Upper lobe of left lung (tissue), 6 donors: ENCODE data around the gene ST14. TPM values are rescaled to one million over a fixed set of nuclear protein-coding genes. Genes with fewer than 3 reads are reported as not detected.
"Not testable (repeated sequence)": the region's sequence is repeated elsewhere in the genome, so short reads cannot be mapped to it uniquely, and the experiment has no call there.

Experiments used
- ATAC-seq, 2 donors: fragments of 200-7000 bp; cut with Tn5 transposase; one replicate each; pipeline ENCODE4 v1.9.1; 2022; ENCODE audit warnings: mild to moderate bottlenecking in 2 of 2, moderate library complexity in 2 of 2; ENCODE audit not compliant: low FRiP score in 2 of 2
- DNase-seq, 2 donors: peaks; one replicate each; pipeline ENCODE4 v3.0.0-alpha.2; 2019 to 2020
- H3K27ac ChIP-seq, 4 donors: fragments of 200-600 bp; sonication (generic); one replicate each; pipeline ENCODE4 v1.5.1; 2016 to 2019
- H3K27me3 ChIP-seq, 4 donors: fragments of 200-600 bp; sonication (generic); one replicate each; pipeline ENCODE4 v1.5.1; 2017 to 2019
- H3K36me3 ChIP-seq, 4 donors: fragments of 200-600 bp; sonication (generic); one replicate each; pipeline ENCODE4 v1.5.1; 2016 to 2019
- H3K4me1 ChIP-seq, 4 donors: fragments of 200-600 bp; sonication (generic); one replicate each; pipeline ENCODE4 v1.5.1; 2018 to 2019
- H3K4me3 ChIP-seq, 4 donors: fragments of 200-600 bp; sonication (generic); one replicate each; pipeline ENCODE4 v1.5.1; 2017 to 2019; ENCODE audit warnings: mild to moderate bottlenecking in 2 of 4, moderate library complexity in 1 of 4
- H3K9me3 ChIP-seq, 4 donors: fragments of 200-600 bp; sonication (generic); one replicate each; pipeline ENCODE4 v1.5.1; 2018 to 2019
- CTCF ChIP-seq, 6 experiments: fragments of 450-650 bp in 4 of 6; fragments of 200-600 bp in 2 of 6; sonication (generic) in 2 of 6; IDR thresholded peaks; one replicate each; pipeline ENCODE4 v1.5.1; 2016 to 2019; ENCODE audit warnings: antibody characterized with exemption in 6 of 6
- EP300 ChIP-seq, 4 donors: sonication (generic); formaldehyde crosslinking; IDR thresholded peaks; one replicate each; pipeline ENCODE4 v1.5.1; 2017; ENCODE audit warnings: antibody characterized with exemption in 4 of 4, control low read depth in 2 of 4
- POLR2A ChIP-seq, 4 donors: fragments of 450-650 bp; IDR thresholded peaks; one replicate each; pipeline ENCODE4 v1.5.1; 2016 to 2017; ENCODE audit warnings: antibody characterized with exemption in 4 of 4, mild to moderate bottlenecking in 2 of 4
- POLR2AphosphoS5 ChIP-seq, 2 donors: sonication (generic); formaldehyde crosslinking; IDR thresholded peaks; one replicate each; pipeline ENCODE4 v1.5.1; 2017; ENCODE audit warnings: antibody characterized with exemption in 2 of 2
- WGBS, 2 donors: methylation state at CpG; one replicate each; pipeline ENCODE4 v1.1.5; 2017 to 2018; 5-methylcytosine and 5-hydroxymethylcytosine counted together
- total RNA-seq, 6 donors: library from RNA; depleted of rRNA in 4 of 6; stranded (reverse); fragments of >200 nt in 4 of 6; gene quantifications; one replicate each; pipeline versions ENCODE4 v1.1.0 to v1.2.1, GENCODE V29; 2016 to 2021
- donor health status: DM: no; HTN: no; CAD: no; lungs with moderate emphysema.
- donor health status: DM: no; HTN: yes; CAD: no; lungs with severe emphysema.

ST14 gene
- total RNA-seq, 6 donors from 2014 or later: 49.2 to 105 (median 72.1) TPM

GRCh38 chr11:130168105-130168504, 8.5 kb downstream of the ST14 start:
- H3K4me3 ChIP-seq: no peak overlapping the region
- no peaks in the 10 kb centered on the region for H3K27me3 ChIP-seq
- no peak for DNase-seq
- ATAC-seq: no peak
- TF ChIP-seq EP300 (IDR thresholded peaks at IDR 0.05): no peak
- no peak for TF ChIP-seq POLR2AphosphoS5 (IDR thresholded peaks at IDR 0.05)
- no peak for TF ChIP-seq POLR2A (IDR thresholded peaks at IDR 0.05)
- TF ChIP-seq CTCF (IDR thresholded peaks at IDR 0.05): no peak
- no peaks in the 10 kb centered on the region for H3K36me3 ChIP-seq
- no peaks in the 10 kb centered on the region for H3K9me3 ChIP-seq
- H3K4me1 ChIP-seq: peaks cover 13 to 24% (median 17%) of the 10 kb centered on the region in 4 donors
- 86 to 88% methylated on average over 7 of the region's 7 CpGs for WGBS, 2 donors
- H3K27ac ChIP-seq: no peak overlapping the region

GRCh38 chr11:130170345-130170744, 10.8 kb downstream of the ST14 start:
- H3K4me1 ChIP-seq: peaks cover 0 to 10% (median 3%) of the 10 kb centered on the region in 4 donors
- H3K36me3 ChIP-seq: no peaks in the 10 kb centered on the region
- WGBS, 2 donors: 78 to 88% methylated on average over 6 to 8 of the region's 8 CpGs
- ATAC-seq (no peak), DNase-seq (no peak)
- H3K9me3 ChIP-seq: peaks cover 0 to 9% (median 3%) of the 10 kb centered on the region in 4 donors
- no peak overlapping the region for H3K27ac ChIP-seq
- no peaks in the 10 kb centered on the region for H3K27me3 ChIP-seq
- TF ChIP-seq EP300 (IDR thresholded peaks at IDR 0.05): no peak
- no peak overlapping the region for H3K4me3 ChIP-seq

GRCh38 chr11:130171534-130171933, 12.0 kb downstream of the ST14 start:
- no peak overlapping the region for H3K27ac ChIP-seq
- WGBS, 2 donors: 35 to 38% methylated on average over 5 of the region's 5 CpGs
- no peak overlapping the region for H3K4me3 ChIP-seq
- H3K27me3 ChIP-seq: no peaks in the 10 kb centered on the region
- no peaks in the 10 kb centered on the region for H3K36me3 ChIP-seq
- H3K9me3 ChIP-seq: peaks cover 0 to 10% (median 3%) of the 10 kb centered on the region in 4 donors
- peaks cover 0 to 4% (median 1%) of the 10 kb centered on the region in 4 donors for H3K4me1 ChIP-seq
- TF ChIP-seq EP300 (IDR thresholded peaks at IDR 0.05) (no peak), CTCF (IDR thresholded peaks at IDR 0.05) (no peak)
- DNase-seq (no peak), ATAC-seq (no peak)

GRCh38 chr11:130172001-130172400, 12.4 kb downstream of the ST14 start:
- not testable (repeated sequence) for ATAC-seq, DNase-seq, H3K9me3 ChIP-seq, H3K4me3 ChIP-seq, H3K27me3 ChIP-seq, H3K4me1 ChIP-seq, H3K27ac ChIP-seq, H3K36me3 ChIP-seq
- 84 to 95% methylated on average over 3 of the region's 3 CpGs for WGBS, 2 donors

- Histone ChIP-seq H3K4me3 (no peak overlapping the region), H3K27ac (no peak overlapping the region), H3K9me3 (peaks cover 0 to 10% (median 3%) of the 10 kb centered on the region in 4 donors), H3K27me3 (no peaks in the 10 kb centered on the region), H3K36me3 (no peaks in the 10 kb centered on the region), H3K4me1 (peaks cover 6 to 16% (median 14%) of the 10 kb centered on the region in 4 donors)
- no peak for ATAC-seq
- TF ChIP-seq EP300 (IDR thresholded peaks at IDR 0.05) (no peak), POLR2AphosphoS5 (IDR thresholded peaks at IDR 0.05) (no peak), POLR2A (IDR thresholded peaks at IDR 0.05) (no peak), CTCF (IDR thresholded peaks at IDR 0.05) (no peak)
- 96 to 97% methylated on average over 4 of the region's 4 CpGs for WGBS, 2 donors
- DNase-seq: no peak
These were observed 15.1 kb downstream of the ST14 start for GRCh38 chr11:130174642-130175041.

- Histone ChIP-seq H3K4me3 (no peak overlapping the region), H3K27me3 (no peaks in the 10 kb centered on the region), H3K4me1 (peaks cover 11 to 28% (median 26%) of the 10 kb centered on the region in 4 donors), H3K9me3 (peaks cover 0 to 10% (median 3%) of the 10 kb centered on the region in 4 donors), H3K36me3 (no peaks in the 10 kb centered on the region), H3K27ac (no peak overlapping the region)
- DNase-seq: no peak
- WGBS, 2 donors: 68 to 72% methylated on average over 5 of the region's 5 CpGs
- no peak for TF ChIP-seq CTCF (IDR thresholded peaks at IDR 0.05)
- TF ChIP-seq POLR2AphosphoS5 (IDR thresholded peaks at IDR 0.05): no peak
- no peak for TF ChIP-seq POLR2A (IDR thresholded peaks at IDR 0.05)
- TF ChIP-seq EP300 (IDR thresholded peaks at IDR 0.05): no peak
- no peak for ATAC-seq
These were observed 16.3 kb downstream of the ST14 start for GRCh38 chr11:130175898-130176297.
